MCF 10A (cell line): ENCODE measurements around the gene MTSS2. TPM values are rescaled to one million over a fixed set of nuclear protein-coding genes. Genes with fewer than 3 reads are reported as not detected.

Experiments
- BruUV-seq: library from RNA; stranded (reverse); fragments of 400-500 nt; replicated peaks from 2 replicates; lab custom pipeline; 2021; lab: Mats Ljungman, UMichigan
- CTCF ChIA-PET: fragments of 300-600 bp; sonication (Branson Sonifier 250); formaldehyde crosslinking; extraction: SDS; loops from one replicate; lab custom pipeline; 2021; ENCODE audit warnings: antibody characterized with exemption, inconsistent platforms; lab: Yijun Ruan, JAX
- POLR2A ChIA-PET: fragments of 300-600, 350-650 bp; sonication (Branson Sonifier 250); formaldehyde crosslinking; extraction: SDS; loops from one replicate; lab custom pipeline; 2020; ENCODE audit warnings: antibody characterized with exemption, inconsistent platforms; lab: Yijun Ruan, JAX
- DNase-seq: peaks from one replicate; pipeline ENCODE4 v3.0.0-alpha.2; 2018; ENCODE audit not compliant: unreplicated experiment
- H3K27ac Mint-ChIP-seq: one replicate; pipeline ENCODE4 v1.8.0; 2022; ENCODE audit warnings: mild to moderate bottlenecking, low read depth, mixed read lengths; ENCODE audit not compliant: unreplicated experiment
- H3K27me3 Mint-ChIP-seq: one replicate; pipeline ENCODE4 v1.8.0; 2022; ENCODE audit warnings: mixed read lengths; ENCODE audit not compliant: insufficient read depth, unreplicated experiment
- H3K36me3 Mint-ChIP-seq: one replicate; pipeline ENCODE4 v1.8.0; 2022; ENCODE audit warnings: mild to moderate bottlenecking, moderate library complexity, mixed read lengths; ENCODE audit not compliant: insufficient read depth, unreplicated experiment
- H3K4me1 Mint-ChIP-seq: one replicate; pipeline ENCODE4 v1.8.0; 2022; ENCODE audit warnings: mixed read lengths; ENCODE audit not compliant: insufficient read depth, unreplicated experiment
- H3K4me3 Mint-ChIP-seq: one replicate; pipeline ENCODE4 v1.8.0; 2022; ENCODE audit warnings: mild to moderate bottlenecking, moderate library complexity, mixed read lengths; ENCODE audit not compliant: unreplicated experiment
- H3K9me3 Mint-ChIP-seq: one replicate; pipeline ENCODE4 v1.8.0; 2022; ENCODE audit warnings: mixed read lengths; ENCODE audit not compliant: unreplicated experiment
- CTCF ChIP-seq: fragments of 200-600 bp; IDR thresholded peaks from one replicate; pipeline ENCODE4 v1.8.0; 2022; ENCODE audit warnings: antibody characterized with exemption, mild to moderate bottlenecking; ENCODE audit not compliant: unreplicated experiment
- intact Hi-C: fragments of 100-400 bp; cut with micrococcal nuclease; formaldehyde crosslinking; loops from 2 replicates; pipeline ENCODE4 v1.14.1; 2022
- total RNA-seq: library from RNA; stranded (reverse); gene quantifications from 2 replicates; pipeline ENCODE4 v1.2.3, GENCODE V29; 2022

Gene MTSS2
- total RNA-seq, 1 experiment from 2014 or later = 75.8 TPM

GRCh38 chr16:70686376-70687101 lies 686 bp upstream of the MTSS2 start:
- BruUV-seq = no TSS peak
- ChIA-PET POLR2A (interaction anchor here (1.0 to 2.1 kb wide), 5 partner anchors 9 to 84 kb away, joined by 3 to 12 read pairs (median 5); no protein-coding TSS in a partner anchor), CTCF (interaction anchor here (1.1 to 5.7 kb wide), 3 partner anchors 28 to 83 kb away, joined by 3 to 69 read pairs (median 7); no protein-coding TSS in a partner anchor)
- peaks cover 4% of the 10 kb centered on the region for H3K36me3 Mint-ChIP-seq
- DNase-seq = no peak
- H3K4me3 Mint-ChIP-seq = peak overlapping the region; percentile 76
- intact Hi-C loops = loop anchor here (1.0 to 2.0 kb wide), 2 partner anchors 20 to 29 kb away; no protein-coding TSS in a partner anchor
- no peaks in the 10 kb centered on the region for H3K9me3 Mint-ChIP-seq
- no peak for TF ChIP-seq CTCF
- no peak overlapping the region for H3K27ac Mint-ChIP-seq
- H3K27me3 Mint-ChIP-seq = no peaks in the 10 kb centered on the region
- H3K4me1 Mint-ChIP-seq = peaks cover 39% of the 10 kb centered on the region

- DNase-seq = no peak
- Mint-ChIP-seq H3K9me3 (no peaks in the 10 kb centered on the region), H3K27ac (peak overlapping the region; percentile 75), H3K36me3 (peaks cover 12% of the 10 kb centered on the region), H3K4me3 (peak overlapping the region; percentile 76), H3K4me1 (peaks cover 31% of the 10 kb centered on the region), H3K27me3 (no peaks in the 10 kb centered on the region)
- no TSS peak for BruUV-seq
- CTCF ChIA-PET = interaction anchor here (0.5 to 10.5 kb wide), 3 partner anchors 32 to 84 kb away, joined by 3 to 121 read pairs (median 4); no protein-coding TSS in a partner anchor
- intact Hi-C loops = loop anchor here (2.0 kb wide), 2 partner anchors 54 to 86 kb away; no protein-coding TSS in a partner anchor
- POLR2A ChIA-PET = interaction anchor here (0.6 to 2.9 kb wide), 8 partner anchors 9 to 94 kb away, joined by 3 to 8 read pairs (median 4); no protein-coding TSS in a partner anchor
- no peak for TF ChIP-seq CTCF
Observed at GRCh38 chr16:70685061-70685937, 554 bp downstream of the MTSS2 start.

- Mint-ChIP-seq H3K36me3 (peaks cover 13% of the 10 kb centered on the region), H3K27ac (peak overlapping the region; percentile 75), H3K27me3 (no peaks in the 10 kb centered on the region), H3K9me3 (no peaks in the 10 kb centered on the region), H3K4me3 (peak overlapping the region; percentile 76), H3K4me1 (peaks cover 31% of the 10 kb centered on the region)
- no TSS peak for BruUV-seq
- CTCF ChIA-PET = interaction anchor here (0.6 to 10.5 kb wide), 5 partner anchors 28 to 85 kb away, joined by 3 to 121 read pairs (median 4); no protein-coding TSS in a partner anchor
- intact Hi-C loops = loop anchor here (2.0 kb wide), 2 partner anchors 54 to 86 kb away; no protein-coding TSS in a partner anchor
- DNase-seq = no peak
- TF ChIP-seq CTCF = no peak
- POLR2A ChIA-PET = interaction anchor here (0.6 to 2.9 kb wide), 8 partner anchors 10 to 96 kb away, joined by 3 to 8 read pairs (median 3); no protein-coding TSS in a partner anchor
Observed at GRCh38 chr16:70684146-70685060, 1.4 kb downstream of the MTSS2 start.
